Iris pigment epithelial cell (primary cell): Measurements from ENCODE around the gene RSPH1.

Source experiments
- DNase-seq: peaks from one replicate; pipeline ENCODE4 v3.0.0-alpha.2; 2011; ENCODE audit warnings: low read depth

RSPH1 gene

DNA sequence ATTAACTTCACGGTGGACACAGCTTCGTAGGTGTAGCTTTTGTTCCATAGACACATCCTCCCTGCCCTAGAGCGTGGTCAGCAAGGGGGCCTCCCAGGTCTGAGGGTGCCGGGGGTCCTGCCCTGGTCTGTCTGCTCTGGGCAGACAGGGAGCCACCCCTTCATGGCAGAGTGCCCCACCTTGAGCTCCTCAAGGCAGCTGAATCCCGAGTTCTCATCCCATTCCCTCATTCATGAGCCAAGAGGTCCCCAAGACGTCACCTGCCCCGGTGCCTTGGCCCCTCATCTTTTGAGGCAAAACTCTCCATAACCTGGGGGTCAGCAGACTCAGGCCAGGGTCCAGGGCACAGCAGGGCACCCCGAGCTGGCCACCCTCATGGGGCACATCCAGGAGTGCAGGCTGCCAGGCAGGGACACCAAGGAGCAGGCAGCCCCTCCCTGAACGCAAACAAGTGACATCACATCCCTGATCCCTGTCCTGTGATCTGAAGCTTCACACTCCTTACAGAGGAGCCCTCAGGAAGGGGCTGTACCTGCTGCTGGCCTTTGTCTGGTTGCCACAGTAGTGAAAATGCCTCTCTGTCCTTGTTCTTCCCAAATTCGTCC lies 69.0 kb downstream of the RSPH1 start:
- no peak for DNase-seq

GRCh38 chr21:42426424-42426823 lies 69.6 kb downstream of the RSPH1 start:
- no peak for DNase-seq

- no peak for DNase-seq
These were observed 70.4 kb downstream of the RSPH1 start for GRCh38 chr21:42425591-42425990.

- DNase-seq, result no peak
These were observed 71.0 kb downstream of the RSPH1 start for GRCh38 chr21:42424914-42425541.

DNA sequence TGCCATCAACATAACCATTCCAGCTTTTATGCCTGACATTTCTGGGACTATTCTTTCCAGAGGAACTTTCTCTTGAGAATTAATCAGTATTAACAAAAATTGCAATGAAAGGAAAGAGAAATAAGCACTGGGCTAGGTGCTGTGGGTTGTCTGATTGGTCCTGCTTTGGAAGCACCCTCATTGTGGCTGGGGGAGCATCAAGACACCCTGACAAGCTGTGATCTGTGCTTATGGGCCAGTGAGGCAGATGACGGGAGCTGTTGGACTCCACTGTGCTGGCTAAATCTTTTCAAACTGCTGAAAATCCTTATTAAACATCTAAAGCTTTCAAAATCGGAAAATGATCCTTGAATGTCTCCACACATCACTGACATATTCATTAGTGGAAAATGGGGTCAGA lies 72.3 kb downstream of the RSPH1 start:
- no peak for DNase-seq

DNA sequence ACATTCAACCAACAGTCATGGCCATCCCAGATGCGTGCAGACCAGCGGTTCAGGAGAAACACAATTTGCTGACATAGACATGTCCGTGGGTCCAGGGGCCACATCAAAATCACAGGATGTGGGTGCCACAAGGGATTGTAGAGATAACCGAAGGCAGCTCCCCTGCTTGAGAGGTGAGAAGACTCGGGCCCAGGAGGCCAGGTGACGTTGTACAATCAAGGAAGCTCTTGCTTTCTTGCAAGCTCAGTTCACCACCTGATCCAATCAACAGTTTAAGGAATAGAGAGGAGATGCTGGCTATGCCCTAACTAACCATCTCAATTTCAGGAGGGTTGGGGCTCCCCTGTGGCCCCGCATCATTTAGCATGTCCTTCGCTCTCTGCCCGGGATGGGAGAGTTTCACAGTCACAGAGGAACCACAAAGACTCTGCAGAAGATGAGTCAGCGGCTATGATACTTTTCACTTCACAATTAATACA lies 72.8 kb downstream of the RSPH1 start:
- no peak for DNase-seq
